ENCODE measurements around the gene ORM1.
A peak's percentile ranks its signal among the peaks of the same experiment; 100 is the strongest.

ORM1 gene

GRCh38 chr9:114287763-114288192 lies 35.1 kb upstream of the ORM1 start:
- no peak for DNase-seq (ENCODE audit: low spot score)

DNA sequence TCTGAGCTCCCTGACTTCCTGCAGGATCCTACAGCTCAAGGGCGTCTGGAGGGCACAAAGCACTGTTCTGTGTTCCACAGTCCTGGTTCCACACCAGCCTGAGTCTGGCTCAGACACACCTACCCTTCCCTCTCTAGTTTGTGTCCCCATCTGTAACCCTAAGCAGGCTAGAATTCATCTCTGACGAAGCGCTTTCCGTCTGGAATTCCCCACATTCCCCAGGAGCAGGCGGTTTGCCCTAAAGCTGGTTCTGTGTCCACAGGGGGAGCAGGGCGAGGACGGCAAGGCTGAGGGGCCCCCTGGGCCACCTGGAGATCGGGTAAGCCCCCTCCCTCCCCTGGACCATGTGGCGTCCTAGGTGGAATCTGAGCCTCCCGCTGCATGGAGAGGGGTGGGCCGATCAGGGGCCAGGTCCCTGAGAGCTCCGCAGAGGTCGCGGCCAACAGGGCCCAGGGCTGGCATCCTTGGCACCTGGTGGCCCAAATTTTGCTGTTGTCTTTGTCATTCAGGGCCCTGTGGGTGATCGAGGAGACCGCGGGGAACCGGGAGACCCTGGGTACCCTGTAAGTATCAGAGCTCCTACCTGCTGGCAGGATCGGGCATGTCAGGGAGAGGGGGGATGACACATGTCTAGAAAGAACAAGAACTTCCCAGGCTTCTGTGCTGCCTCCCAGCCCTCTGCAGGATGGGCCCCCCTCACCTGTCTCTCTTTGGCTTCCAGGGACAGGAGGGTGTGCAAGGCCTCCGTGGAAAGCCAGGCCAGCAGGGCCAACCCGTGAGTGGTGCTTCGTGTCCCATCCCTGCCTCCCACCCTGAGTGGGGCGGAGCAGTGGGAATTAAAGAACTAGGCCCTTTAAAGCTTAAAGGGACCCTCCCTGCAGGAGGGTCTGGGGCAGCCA lies 34.5 kb upstream of the ORM1 start:
- DNase-seq (ENCODE audit: low spot score) = no peak

GRCh38 chr9:114289106-114289505 lies 33.8 kb upstream of the ORM1 start:
- DNase-seq (ENCODE audit: low spot score) = no peak

- DNase-seq (ENCODE audit: low spot score) = no peak
Observed at GRCh38 chr9:114289571-114290481, 33.1 kb upstream of the ORM1 start.

GRCh38 chr9:114290561-114290986 lies 32.3 kb upstream of the ORM1 start:
- no peak for DNase-seq (ENCODE audit: low spot score)

GRCh38 chr9:114291064-114291474 lies 31.8 kb upstream of the ORM1 start:
- peak; percentile 82 for DNase-seq (ENCODE audit: low spot score)

- DNase-seq (ENCODE audit: low spot score) = no peak
Observed at GRCh38 chr9:114291886-114292590, 30.9 kb upstream of the ORM1 start.

GRCh38 chr9:114294664-114295063 lies 28.2 kb upstream of the ORM1 start:
- no peak for DNase-seq (ENCODE audit: low spot score)

DNA sequence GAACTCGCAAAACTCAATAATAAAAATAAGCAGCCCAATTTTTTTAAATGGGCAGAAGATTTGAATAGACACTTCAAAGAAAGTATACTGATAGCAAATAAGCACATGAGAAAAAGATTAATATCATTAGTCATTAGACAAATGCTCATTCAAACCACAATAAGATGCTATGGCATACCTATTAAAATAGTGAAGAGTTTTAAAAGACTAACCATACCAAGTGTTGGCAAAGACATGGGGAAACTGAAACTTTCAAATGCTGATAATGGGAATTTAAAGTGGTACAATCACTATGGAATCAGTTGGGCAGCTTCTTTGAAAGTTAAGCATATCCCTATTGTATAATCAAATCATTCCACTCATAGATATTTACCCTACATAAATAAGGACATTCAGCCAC lies 26.6 kb upstream of the ORM1 start:
- no peak for DNase-seq (ENCODE audit: low spot score)

DNA sequence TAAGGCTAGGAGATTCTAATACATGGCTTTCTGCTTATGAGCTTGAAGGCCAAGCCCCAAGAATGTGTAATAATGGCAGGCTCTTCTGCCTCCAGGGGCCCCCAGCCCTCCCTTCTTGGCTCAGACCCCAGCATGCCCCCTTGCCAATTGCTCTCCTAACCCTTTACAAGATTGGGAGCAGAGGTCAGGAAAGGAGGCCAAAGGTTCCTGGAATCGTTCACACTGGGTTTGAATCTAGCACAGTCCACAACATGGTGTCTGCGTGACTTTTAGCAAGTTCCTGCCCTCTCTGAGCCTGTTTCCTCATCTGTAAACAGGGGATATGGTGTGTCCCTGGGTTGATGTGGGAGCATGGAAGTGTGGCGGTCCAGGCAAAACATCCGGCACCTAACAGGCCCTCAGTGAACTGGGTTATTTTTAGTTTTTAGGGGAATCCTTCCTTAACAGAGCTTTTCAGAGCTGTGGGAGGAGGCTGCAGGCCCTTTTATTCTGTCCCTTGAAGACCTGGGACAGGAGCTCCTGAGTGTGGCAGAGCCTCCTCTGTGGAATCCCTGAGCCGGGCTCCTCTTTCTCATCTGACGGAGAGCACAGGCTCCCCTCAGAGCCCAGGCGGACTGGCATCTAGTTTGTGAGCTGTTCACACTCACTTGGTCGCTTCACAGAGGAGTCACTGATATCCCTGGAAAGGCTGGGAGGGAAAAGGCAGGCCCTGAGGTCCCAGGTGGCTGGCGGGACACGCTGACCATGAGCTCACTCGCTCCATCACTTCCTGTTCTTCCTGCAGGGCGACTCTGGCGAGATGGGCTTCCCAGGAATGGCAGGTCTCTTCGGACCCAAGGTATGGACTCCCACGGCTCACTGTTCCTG lies 23.4 kb upstream of the ORM1 start:
- DNase-seq (ENCODE audit: low spot score) = no peak

DNA sequence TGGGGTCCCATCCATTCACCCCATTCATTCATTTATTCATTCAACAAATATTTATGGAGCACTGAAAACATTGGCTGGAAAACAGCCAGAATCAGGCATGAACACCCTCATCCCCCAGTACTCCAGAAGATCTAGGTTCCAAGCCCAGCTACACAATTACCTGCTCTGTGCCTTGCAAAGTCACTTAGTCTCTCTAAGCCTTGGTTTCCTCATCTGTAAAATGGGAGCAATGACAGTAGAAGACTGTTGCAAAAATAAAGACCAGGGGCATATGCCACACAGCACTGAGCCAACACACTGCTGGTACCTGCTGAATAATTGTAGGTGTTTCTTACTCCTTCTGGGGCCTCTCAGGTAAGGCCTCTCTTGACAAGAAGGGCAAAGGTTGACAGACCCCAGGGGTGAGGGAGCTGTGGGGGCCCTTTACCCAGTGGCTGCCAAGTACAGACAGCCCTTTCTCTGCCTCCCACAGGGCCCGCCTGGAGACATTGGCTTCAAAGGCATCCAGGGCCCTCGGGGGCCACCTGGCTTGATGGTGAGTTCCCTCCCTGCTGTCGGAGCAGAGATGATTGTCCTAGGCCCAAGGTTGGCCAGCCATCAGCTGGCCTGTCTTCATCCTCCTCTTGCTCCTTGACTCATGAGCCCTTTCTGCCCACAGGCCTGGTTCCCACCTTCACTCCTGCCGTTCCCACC lies 22.6 kb upstream of the ORM1 start:
- no peak for DNase-seq (ENCODE audit: low spot score)

GRCh38 chr9:114300846-114301797 lies 21.8 kb upstream of the ORM1 start:
- no peak for DNase-seq (ENCODE audit: low spot score)

DNA sequence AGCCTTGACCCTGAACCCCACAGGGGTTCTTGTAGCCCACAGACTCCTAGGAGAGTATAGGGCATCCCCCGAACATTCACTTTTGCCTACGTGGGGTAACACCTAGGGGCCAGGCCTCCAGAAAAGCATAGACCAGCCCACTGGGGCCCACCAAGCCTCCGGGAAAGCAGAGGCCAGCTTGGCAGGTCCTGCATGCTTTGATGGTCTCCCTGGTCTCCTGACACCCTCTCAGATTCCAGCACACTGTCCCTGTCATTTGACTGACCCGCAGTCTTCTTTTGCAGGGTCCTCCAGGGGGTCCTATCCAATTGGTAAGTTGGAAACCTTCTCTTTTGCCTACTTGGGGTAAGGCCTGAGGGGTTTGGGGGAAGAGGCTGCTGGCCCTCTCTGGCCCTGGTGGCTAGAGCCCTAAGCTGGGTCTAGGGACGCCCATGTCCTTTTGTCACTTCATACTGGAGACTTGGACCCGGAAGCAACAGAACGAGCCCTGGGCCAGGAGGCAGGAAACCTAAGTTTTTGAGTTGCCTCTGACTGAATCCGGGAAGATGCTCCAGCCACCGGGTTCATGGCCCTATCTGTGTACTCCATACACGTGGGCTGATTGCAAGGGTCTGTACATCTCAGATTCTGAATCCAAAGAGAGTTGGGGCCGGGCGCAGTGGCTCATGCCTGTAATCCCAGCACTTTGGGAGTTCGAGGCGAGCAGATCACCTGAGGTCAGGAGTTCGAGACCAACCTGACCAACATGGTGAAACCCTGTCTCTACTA lies 20.9 kb upstream of the ORM1 start:
- DNase-seq (ENCODE audit: low spot score) = no peak

- DNase-seq (ENCODE audit: low spot score) = no peak
Observed at GRCh38 chr9:114302727-114303126, 20.2 kb upstream of the ORM1 start.

GRCh38 chr9:114303571-114303970 lies 19.3 kb upstream of the ORM1 start:
- DNase-seq (ENCODE audit: low spot score) = no peak

DNA sequence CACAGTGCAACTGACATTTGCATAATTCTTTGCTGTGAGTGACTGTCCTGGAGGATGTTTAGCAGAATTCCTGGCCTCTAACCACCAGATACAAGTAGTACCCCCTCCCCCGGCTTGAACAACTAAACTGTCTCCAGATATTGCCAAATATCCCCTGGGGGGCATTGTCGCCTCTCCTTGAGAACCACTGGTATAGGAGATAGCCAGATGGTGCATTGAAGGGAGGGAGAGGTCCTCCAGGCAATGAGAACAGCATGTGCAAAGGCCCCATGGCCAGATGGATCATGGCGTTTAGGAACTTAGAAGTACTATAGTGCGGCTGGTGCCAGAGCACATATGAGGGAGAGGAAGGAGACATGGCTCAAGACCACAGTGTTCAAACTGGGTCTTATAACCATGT lies 18.9 kb upstream of the ORM1 start:
- DNase-seq (ENCODE audit: low spot score) = no peak

GRCh38 chr9:114304416-114305188 lies 18.3 kb upstream of the ORM1 start:
- DNase-seq (ENCODE audit: low spot score) = no peak

DNA sequence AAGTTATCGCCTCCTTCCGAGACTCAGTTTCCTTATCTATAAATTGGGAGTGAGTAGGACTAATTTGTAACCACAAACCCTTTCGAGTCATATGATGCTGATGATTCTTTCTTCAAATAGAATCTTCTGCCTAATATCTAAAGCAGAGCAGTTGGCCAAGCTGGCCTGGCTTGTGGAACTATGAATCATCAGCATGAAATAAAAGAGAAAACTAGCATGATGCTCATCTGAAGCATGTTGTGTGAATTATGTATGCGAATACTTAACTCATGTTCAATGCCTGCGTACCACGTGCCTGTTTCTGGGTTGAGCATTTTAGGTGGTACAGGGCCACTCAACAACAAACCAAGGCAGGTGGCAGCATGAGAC lies 15.0 kb upstream of the ORM1 start:
- no peak for DNase-seq (ENCODE audit: low spot score)

Data from HuH-7 (cell line).